IPS-NIHi7 (cell line): ENCODE measurements around the gene MRPL34.

ENCODE experiments used
- DNase-seq: peaks from one replicate; pipeline ENCODE4 v3.0.0; 2012; ENCODE audit warnings: mixed read lengths; ENCODE audit errors: extremely low spot score

The MRPL34 gene

DNA sequence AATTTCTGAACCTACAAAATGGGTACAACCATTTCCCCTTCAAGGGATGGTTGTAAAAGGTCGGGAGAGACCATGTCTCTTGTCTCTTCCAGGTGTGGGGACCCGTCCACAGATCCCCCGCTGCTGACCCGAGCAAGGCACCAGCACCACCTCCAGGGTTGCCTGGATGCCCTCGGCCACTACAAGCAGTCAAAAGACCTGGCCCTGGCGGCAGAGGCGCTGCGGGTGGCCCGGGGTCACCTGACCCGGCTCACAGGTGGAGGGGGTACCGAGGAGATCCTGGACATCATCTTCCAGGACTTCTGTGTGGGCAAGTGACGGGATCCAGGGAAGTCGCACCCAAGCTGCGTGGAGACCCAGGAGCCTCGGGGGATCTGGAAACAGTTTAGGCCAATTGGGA is 35.7 kb downstream of the MRPL34 start:
- no peak for DNase-seq

DNA sequence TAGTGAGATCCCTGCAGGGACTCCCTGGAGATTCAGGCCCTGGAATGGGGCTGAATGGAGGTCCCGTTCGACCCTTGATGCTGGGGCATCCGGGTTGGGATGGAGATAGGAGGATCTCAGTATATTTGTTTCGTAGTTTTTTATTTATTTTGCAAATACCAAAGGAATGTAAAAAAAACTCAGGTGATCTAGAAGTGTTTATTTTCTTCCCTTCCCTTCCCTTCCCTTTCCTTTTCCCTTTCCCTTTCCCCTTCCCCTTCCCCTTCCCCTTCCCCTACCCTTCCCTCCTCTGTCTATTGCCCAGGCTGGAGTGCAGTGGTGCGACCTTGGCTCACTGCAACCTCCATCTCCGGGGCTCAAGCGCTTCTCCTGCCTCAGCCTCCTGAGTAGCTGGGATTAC is 36.2 kb downstream of the MRPL34 start:
- no peak for DNase-seq

DNA sequence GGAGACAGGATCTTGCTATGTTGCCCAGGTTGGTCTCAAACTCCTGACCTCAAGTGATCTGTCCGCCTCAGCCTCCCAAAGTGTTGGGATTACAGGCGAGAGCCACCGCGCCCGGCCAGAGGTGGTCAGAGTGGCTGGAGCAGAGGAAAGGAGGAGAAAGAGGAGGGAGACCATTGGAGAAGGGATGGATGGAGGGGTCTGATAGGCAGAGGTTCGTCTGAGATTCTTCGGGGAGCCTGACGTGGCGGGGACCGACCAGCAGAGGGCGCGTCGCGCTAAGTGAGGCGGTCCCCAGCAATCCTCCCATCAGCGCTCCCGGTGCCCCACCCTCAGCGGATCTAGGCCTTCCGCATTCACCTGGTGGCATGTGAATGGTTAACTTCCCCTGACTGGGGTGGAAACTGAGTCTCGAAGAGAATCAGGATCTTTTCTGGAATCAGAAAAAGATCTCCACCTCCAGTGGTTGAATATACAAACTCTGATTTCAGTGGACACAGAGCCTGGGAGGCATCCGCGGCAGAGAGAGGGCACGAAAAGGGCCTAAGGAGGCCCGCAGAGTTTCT is 40.5 kb downstream of the MRPL34 start:
- peak; percentile 88 for DNase-seq

DNA sequence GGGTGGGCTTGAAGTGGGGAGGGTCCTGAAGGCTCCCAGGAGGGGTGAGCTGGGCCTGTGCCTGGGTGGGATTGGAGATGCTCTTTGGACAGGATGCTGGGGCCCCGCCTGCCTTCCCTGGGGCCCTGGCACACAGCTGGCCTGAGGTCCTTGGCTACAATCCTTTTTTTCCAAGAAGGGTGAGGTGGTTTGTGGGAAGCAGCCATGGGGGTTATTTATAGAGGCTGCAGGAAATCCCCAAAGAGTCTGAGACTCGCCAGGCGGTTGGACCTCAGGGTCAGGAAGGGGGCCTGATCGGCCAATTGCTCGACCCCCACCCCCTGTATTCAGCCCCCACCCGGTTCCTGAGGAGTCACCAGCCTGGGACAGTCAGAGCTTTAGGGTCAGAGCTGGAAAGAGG is 41.7 kb downstream of the MRPL34 start:
- DNase-seq = no peak

DNA sequence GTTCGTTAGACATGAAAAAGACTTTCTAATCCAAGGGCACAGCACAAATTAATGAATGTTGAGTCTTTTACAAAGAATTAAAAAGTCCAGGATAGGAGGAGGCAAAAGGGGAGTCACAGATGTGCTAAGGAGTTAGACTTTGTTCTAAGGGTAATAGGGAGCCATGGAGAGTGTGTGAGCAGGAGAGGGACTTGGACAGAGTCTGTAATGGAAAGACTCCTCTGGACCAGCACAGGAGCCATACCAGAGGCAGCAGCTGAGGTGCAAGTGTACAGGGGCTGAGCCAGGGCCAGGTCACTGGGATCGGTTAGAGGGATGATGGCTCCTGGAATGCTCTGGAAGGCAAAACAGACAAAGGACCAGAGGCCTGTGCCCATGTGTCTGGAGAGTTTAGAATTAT is 42.2 kb downstream of the MRPL34 start:
- no peak for DNase-seq

DNA sequence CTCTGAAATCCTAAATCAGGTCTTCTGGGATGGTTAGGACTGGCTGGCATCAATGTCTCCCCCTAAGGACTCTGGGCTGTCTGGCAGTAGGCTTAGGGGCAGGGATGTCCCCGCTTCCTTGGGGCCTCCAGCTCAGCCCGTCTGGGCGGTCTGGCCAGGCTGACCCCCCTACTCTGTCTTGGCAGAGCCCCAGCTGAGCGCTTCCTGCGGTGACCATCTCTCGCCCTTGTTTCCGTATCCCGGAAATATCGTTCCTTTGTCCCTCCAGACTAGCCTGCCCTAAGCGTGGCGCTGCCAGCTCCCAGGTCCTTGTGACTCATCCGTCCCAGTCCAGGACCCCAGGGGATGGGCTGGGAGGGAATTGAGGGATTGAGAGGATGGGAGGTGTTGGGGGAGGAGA is 43.0 kb downstream of the MRPL34 start:
- DNase-seq = peak; percentile 72

DNA sequence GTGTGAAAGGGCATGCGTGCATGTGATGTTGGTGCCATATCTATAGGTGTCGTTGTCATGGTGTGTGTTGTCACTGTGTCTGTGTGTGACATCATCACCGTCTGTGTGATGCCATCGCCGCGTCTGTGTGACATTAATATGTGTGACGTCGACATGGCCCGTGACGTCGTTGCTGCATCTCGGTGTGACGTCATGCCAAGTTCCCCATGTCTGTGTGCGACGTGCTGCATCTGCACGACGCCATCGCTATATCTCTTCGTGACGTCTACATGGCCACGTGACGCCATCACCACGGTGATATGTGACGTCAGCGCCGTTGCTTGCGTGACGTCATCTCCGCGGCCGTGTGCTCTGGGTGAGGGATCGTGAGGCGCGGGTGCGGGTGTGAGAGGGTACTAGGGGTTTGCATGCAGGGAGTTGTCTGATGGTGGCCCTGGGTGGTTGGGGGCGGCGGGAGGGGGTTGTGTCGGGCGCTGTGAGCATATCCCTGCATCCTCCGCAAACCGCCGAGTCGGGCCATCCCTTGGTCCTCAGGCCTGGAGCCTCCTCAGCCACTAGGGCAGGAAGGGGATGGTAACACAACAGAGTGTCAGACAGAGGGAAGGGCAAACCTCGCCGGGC is 46.3 kb downstream of the MRPL34 start:
- DNase-seq = no peak

DNA sequence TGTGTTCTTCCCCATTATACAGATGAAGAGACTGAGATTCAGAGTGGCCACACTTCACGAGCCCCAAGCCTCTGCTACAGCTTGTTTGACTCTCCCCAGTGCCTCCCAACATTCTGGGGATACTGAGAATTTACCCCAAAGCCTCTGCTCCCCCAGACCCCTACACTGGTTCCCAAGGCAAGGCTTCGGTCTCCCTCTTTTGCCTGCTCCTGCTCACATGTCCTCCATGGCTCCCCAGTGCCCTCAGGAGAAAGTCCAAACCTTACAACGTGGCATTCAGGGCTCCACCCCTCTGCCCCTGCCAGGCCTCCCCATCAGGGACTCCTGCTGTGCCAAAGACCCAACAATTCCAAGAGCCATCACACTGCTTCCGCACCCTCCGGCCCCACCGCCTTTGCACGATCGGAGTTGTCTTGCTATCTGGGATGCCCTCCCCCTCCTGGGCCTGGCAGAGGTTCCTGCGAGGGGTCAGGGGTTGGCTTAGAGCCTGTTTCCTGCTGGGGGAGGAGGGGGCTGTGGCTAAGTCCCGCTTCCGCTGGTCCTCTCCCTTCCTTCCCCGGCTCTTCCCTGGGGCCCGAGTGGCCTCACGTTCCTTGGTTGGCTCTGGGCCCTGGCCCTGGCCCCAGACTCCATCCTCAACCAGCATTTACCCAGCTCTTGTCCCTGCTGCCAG is 47.1 kb downstream of the MRPL34 start:
- no peak for DNase-seq

DNA sequence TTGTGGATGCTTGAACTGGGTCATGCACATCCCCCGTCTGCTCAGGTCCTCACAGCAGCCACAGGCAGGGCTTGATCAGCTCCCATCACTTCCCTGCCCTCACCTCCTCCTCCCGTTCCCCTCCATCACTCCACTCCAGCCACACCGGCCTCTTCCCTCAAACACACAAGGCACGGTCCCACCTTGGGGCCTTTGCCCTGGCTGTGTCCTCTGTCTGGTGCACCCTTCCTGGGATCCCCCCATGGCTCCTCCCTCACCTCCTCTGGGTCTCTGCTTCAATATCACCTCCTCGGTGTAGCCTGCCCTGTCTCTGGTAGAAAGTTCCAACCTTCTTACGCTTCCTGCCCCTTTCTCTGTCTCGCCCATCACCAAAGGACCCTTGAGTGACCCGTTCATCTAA is 47.7 kb downstream of the MRPL34 start:
- DNase-seq = no peak
